K562 (cell line): ENCODE measurements around the gene SYNE2. TPM values are rescaled to one million over a fixed set of nuclear protein-coding genes. Genes with fewer than 3 reads are reported as not detected.

Experiments used
- ATAC-seq: fragments of 200-7000 bp; cut with Tn5 transposase; 3 replicates; pipeline ENCODE4 v1.9.1; 2020; ENCODE audit warnings: moderate library complexity
- BruUV-seq: library from RNA; stranded (reverse); fragments of 400-500 nt; replicated peaks from 2 replicates; lab custom pipeline; 2021; lab: Mats Ljungman, UMichigan
- CTCF ChIA-PET: fragments of 300-600 bp; formaldehyde crosslinking; extraction: SDS; loops from one replicate; lab custom pipeline; 2021; ENCODE audit warnings: low intra/inter-chr PET ratio; lab: Yijun Ruan, JAX
- POLR2A ChIA-PET: fragments of 300-600, 350-650 bp; sonication (Branson Sonifier 250); formaldehyde crosslinking; extraction: SDS; loops from one replicate; lab custom pipeline; 2021; ENCODE audit warnings: antibody characterized with exemption, inconsistent platforms; lab: Yijun Ruan, JAX
- DNase-seq, 4 experiments: peaks; one replicate each; pipeline versions ENCODE4 v3.0.0 to v3.0.0-alpha.2; 2011 to 2018; ENCODE audit warnings: low spot score in 3 of 4, mixed read lengths in 3 of 4; ENCODE audit errors: extremely low read depth in 1 of 4
- FAIRE-seq: peaks from 2 replicates; lab custom pipeline; 2011; peaks lifted over from hg19 to GRCh38; lab: Jason Lieb, UNC
- H2AFZ ChIP-seq: 2 replicates; pipeline ENCODE4 v1.6.0; 2011; ENCODE audit warnings: low read depth, low read length, control low read depth, inconsistent platforms
- H3K27ac ChIP-seq: fragments of 200-600 bp; 3 replicates; pipeline ENCODE4 v1.8.0; 2011; ENCODE audit warnings: low read depth, mild to moderate bottlenecking, control low read depth, inconsistent platforms, low read length, moderate library complexity, mixed read lengths; ENCODE audit errors: extremely low read depth
- H3K27me3 ChIP-seq, 2 experiments: fragments of 300-600 bp in 1 of 2; 2 replicates in 1 of 2; 3 replicates in 1 of 2; pipeline versions ENCODE4 v1.6.0 to v1.8.0; 2011; ENCODE audit warnings: inconsistent platforms in 2 of 2, low read length in 2 of 2, mild to moderate bottlenecking in 1 of 2, mixed read lengths in 1 of 2, moderate library complexity in 1 of 2; ENCODE audit not compliant: control insufficient read depth in 2 of 2, insufficient read depth in 2 of 2
- H3K36me3 ChIP-seq: fragments of 300-600 bp; 3 replicates; pipeline ENCODE4 v1.8.0; 2011; ENCODE audit warnings: mild to moderate bottlenecking, low read length, inconsistent platforms; ENCODE audit not compliant: control insufficient read depth, insufficient read depth
- H3K4me1 ChIP-seq, 2 experiments: fragments of 200-600 bp in 1 of 2; replicated peaks in 1 of 2; 2 replicates in 1 of 2; 3 replicates in 1 of 2; pipeline versions ENCODE4 v1.5.1 to v1.8.0; 2011; ENCODE audit warnings: inconsistent platforms in 2 of 2, low read length in 2 of 2, mild to moderate bottlenecking in 1 of 2, mixed read lengths in 1 of 2, moderate library complexity in 1 of 2; ENCODE audit not compliant: control insufficient read depth in 2 of 2, insufficient read depth in 2 of 2
- H3K4me2 ChIP-seq: 2 replicates; pipeline ENCODE4 v1.6.1; 2011; ENCODE audit warnings: low read length, control low read depth, inconsistent platforms, mixed read lengths; ENCODE audit not compliant: insufficient read depth
- H3K4me3 ChIP-seq: fragments of 200-600 bp; sonication (generic), shearing (Covaris generic); 2 replicates; pipeline ENCODE4 v1.5.1; 2016; ENCODE audit warnings: control low read depth, inconsistent platforms
- H3K79me2 ChIP-seq: fragments of 200-600 bp; 3 replicates; pipeline ENCODE4 v1.8.0; 2011; ENCODE audit warnings: low read length, inconsistent platforms; ENCODE audit not compliant: control insufficient read depth, insufficient read depth
- H3K9ac ChIP-seq, 2 experiments: 2 replicates each; pipeline versions ENCODE4 v1.6.0 to v1.6.1; 2011; ENCODE audit warnings: low read depth in 2 of 2, low read length in 2 of 2, control low read depth in 1 of 2, inconsistent platforms in 1 of 2, mild to moderate bottlenecking in 1 of 2, mixed read lengths in 1 of 2; ENCODE audit not compliant: insufficient read depth in 1 of 2
- H3K9me1 ChIP-seq: one replicate; pipeline ENCODE4 v1.6.0; 2011; ENCODE audit warnings: inconsistent platforms, mild to moderate bottlenecking, low read length, moderate library complexity; ENCODE audit not compliant: control insufficient read depth, insufficient read depth
- H3K9me3 ChIP-seq: replicated peaks from 2 replicates; pipeline ENCODE4 v1.5.1; 2011; ENCODE audit warnings: low read depth, low read length, inconsistent platforms; ENCODE audit not compliant: control insufficient read depth, insufficient read depth
- H4K20me1 ChIP-seq: replicated peaks from 2 replicates; pipeline ENCODE4 v1.6.1; 2011; ENCODE audit warnings: low read length, inconsistent platforms, mixed read lengths; ENCODE audit not compliant: control insufficient read depth, insufficient read depth
- CREBBP ChIP-seq: IDR thresholded peaks from one replicate; pipeline ENCODE4 v1.6.1; 2012; ENCODE audit warnings: low read depth, mild to moderate bottlenecking, control low read depth, inconsistent platforms, low read length
- HNRNPLL ChIP-seq: fragments of 200-400 bp; formaldehyde crosslinking; IDR thresholded peaks from 2 replicates; pipeline ENCODE4 v1.6.1; 2017; ENCODE audit warnings: low read length, low read depth, mild to moderate bottlenecking; ENCODE audit not compliant: poor library complexity, severe bottlenecking
- RBM17 ChIP-seq: fragments of 200-400 bp; formaldehyde crosslinking; IDR thresholded peaks from 2 replicates; pipeline ENCODE4 v1.6.1; 2017; ENCODE audit warnings: low read depth, mild to moderate bottlenecking, low read length, borderline replicate concordance
- RFX5 ChIP-seq: IDR thresholded peaks from 2 replicates; pipeline ENCODE4 v1.6.1; 2011; ENCODE audit warnings: low read depth, mild to moderate bottlenecking, improper control_type of control experiment, low read length
- RFX7 ChIP-seq: fragments of 250-450 bp; sonication (Bioruptor Pico); IDR thresholded peaks from 2 replicates; pipeline ENCODE4 v1.5.1; 2021; ENCODE audit warnings: mild to moderate bottlenecking
- SIRT6 ChIP-seq: IDR thresholded peaks from one replicate; pipeline ENCODE4 v1.6.1; 2012; ENCODE audit warnings: low read depth, mild to moderate bottlenecking, control low read depth, inconsistent platforms, low read length, moderate library complexity
- ZBTB17 ChIP-seq: fragments of 450-650 bp; formaldehyde crosslinking; IDR thresholded peaks from 2 replicates; pipeline ENCODE4 v1.4.0; 2020; ENCODE audit warnings: mild to moderate bottlenecking
- ZNF695 ChIP-seq: fragments of 450-650 bp; formaldehyde crosslinking; IDR thresholded peaks from 2 replicates; pipeline ENCODE4 v1.4.0; 2020; ENCODE audit warnings: mild to moderate bottlenecking, moderate library complexity
- WGBS: fragments of 100-300 bp; shearing (Covaris generic); methylation state at CpG from one replicate; pipeline ENCODE4 v1.1.6; 2016; ENCODE audit warnings: low coverage, mixed read lengths; ENCODE audit not compliant: insufficient coverage; ENCODE audit errors: missing lambda C conversion rate; 5-methylcytosine and 5-hydroxymethylcytosine counted together
- in situ Hi-C: fragments of 300-500 bp; cut with MboI; formaldehyde crosslinking; loops from 4 replicates; pipeline ENCODE4 v1.15.0; 2018; ENCODE audit warnings: inconsistent platforms, mixed read lengths
- intact Hi-C: fragments of 100-400 bp; cut with micrococcal nuclease; formaldehyde crosslinking; loops from 2 replicates; pipeline ENCODE4 v1.14.2; 2022
- polyA plus RNA-seq, 8 experiments: library from polyadenylated mRNA; depleted of rRNA in 4 of 8; stranded (reverse) in 5 of 8; unstranded in 3 of 8; fragments of >200 nt; fragmentation: Nextera tagmentation in 2 of 8; fragmentation: Illumina TruSeq in 1 of 8; extraction: Ambion mirVana in 2 of 8; extraction: Trizol in 1 of 8; gene quantifications; 2 replicates each; pipeline versions ENCODE4 v1.2.1 to v1.2.3, GENCODE V29; 2011 to 2014; ENCODE audit warnings: inconsistent platforms in 1 of 8, missing spikeins in 1 of 8
- total RNA-seq, 7 experiments: library from RNA; depleted of rRNA in 6 of 7; stranded (reverse); fragments of >200 nt in 6 of 7; fragmentation: Illumina TruSeq in 2 of 7; extraction: Trizol in 2 of 7; gene quantifications; 2 replicates each; pipeline versions ENCODE4 v1.2.1 to v1.2.3, GENCODE V29; 2011 to 2021; ENCODE audit warnings: low replicate concordance in 1 of 7

SYNE2 gene
- total and polyA plus RNA-seq, 9 of the 15 experiments (the other 6 are each of a cell fraction or from before 2014, with no cell fraction given): 0.06 to 0.53 (median 0.11) TPM

GRCh38 chr14:63867933-63868921 is 15.4 kb downstream of the SYNE2 start:
- no peaks in the 10 kb centered on the region for H4K20me1 ChIP-seq
- intact Hi-C loops (no loop called here), in situ Hi-C loops (no loop called here)
- WGBS: 3% methylated on average over 5 of the region's 6 CpGs
- ATAC-seq (no peak), DNase-seq (no peak), FAIRE-seq (no peak)
- H3K4me1 ChIP-seq: no peaks in the 10 kb centered on the region
- POLR2A ChIA-PET: interaction anchor here (1.2 kb wide), 1 partner anchor 8 kb away, joined by 3 read pairs; no protein-coding TSS in a partner anchor
- H2AFZ ChIP-seq: no peak overlapping the region
- no peak overlapping the region for H3K4me2 ChIP-seq
- H3K9me1 ChIP-seq: no peaks in the 10 kb centered on the region
- TF ChIP-seq ZBTB17 (CRISPR knock-in tag): no peak
- TF ChIP-seq RBM17: no peak
- TF ChIP-seq HNRNPLL: no peak
- no peak for TF ChIP-seq SIRT6
- TF ChIP-seq ZNF695: no peak
- TF ChIP-seq RFX7: no peak
- no peak for TF ChIP-seq RFX5
- TF ChIP-seq CREBBP: no peak
- H3K36me3 ChIP-seq: no peaks in the 10 kb centered on the region
- CTCF ChIA-PET: no interaction called here
- H3K27me3 ChIP-seq: no peaks in the 10 kb centered on the region
- H3K27ac ChIP-seq: no peak overlapping the region
- no peak overlapping the region for H3K9ac ChIP-seq
- H3K9me3 ChIP-seq: no peaks in the 10 kb centered on the region
- H3K4me3 ChIP-seq: no peak overlapping the region
- no TSS peak for BruUV-seq
- H3K79me2 ChIP-seq: no peaks in the 10 kb centered on the region
